ELF-1 (cell line): ENCODE data around the gene CHCHD1.
"Not testable (repeated sequence)": the region's sequence is repeated elsewhere in the genome, so short reads cannot be mapped to it uniquely, and the experiment has no call there.

Source experiments
- DNase-seq: peaks from one replicate; pipeline ENCODE4 v3.0.0-alpha.2; 2016; ENCODE audit warnings: low read depth, low spot score

Gene CHCHD1

DNA sequence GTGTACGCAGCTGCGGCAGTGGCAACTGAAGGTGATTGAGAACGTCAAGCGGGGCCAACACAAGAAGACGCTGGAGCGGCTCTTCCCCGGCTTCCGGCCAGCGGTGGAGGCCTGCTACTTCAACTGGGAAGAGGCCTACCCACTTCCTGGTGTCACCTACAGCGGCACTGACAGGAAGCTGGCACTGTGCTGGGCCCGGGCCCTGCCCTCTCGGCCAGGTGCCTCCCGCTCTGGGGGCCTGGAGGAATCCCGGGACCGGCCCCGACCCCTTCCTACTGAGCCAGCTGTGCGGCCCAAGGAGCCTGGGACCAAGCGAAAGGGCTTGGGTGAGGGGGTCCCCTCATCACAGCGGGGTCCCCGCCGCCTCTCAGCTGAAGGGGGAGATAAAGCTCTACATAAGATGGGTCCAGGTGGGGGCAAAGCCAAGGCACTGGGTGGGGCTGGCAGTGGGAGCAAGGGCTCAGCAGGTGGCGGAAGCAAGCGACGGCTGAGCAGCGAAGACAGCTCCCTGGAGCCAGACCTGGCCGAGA is 10.1 kb downstream of the CHCHD1 start:
- no peak for DNase-seq

DNA sequence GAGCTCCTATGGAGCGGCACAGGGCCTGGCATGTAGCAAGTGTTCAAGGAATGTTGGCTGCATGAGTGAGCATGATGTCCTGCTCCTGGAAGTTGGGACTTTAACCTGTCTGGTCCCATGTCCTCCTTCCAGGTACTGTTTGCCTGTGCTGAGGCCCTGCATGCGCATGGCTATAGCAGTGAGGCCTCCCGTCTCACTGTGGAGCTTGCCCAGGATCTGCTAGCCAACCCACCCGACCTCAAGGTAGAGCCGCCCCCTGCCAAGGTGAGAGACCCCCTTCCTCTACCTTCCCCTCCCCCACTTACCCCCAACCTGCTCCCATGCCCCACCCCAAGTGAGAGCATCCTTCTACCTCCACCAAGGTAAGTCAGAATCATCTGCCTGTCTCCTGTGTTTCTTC is 11.6 kb downstream of the CHCHD1 start:
- no peak for DNase-seq

DNA sequence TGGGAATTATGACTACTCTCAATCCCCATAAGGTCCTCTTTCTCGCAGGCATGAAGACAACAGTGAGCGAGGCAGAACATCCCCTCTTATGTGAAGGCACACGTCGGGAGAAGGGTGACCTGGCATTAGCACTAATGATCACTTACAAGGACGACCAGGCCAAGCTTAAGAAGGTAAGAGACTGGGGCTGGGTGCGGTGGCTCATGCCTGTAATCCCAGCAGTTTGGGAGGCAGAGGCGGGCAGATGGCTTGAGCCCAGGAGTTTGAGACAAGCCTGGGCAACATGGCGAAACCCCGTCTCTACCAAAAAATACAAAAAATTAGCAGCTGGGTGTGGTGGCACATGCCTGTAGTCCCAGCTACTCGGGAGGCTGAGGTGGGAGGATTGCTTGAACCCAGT is 13.6 kb downstream of the CHCHD1 start:
- DNase-seq, result not testable (repeated sequence)

DNA sequence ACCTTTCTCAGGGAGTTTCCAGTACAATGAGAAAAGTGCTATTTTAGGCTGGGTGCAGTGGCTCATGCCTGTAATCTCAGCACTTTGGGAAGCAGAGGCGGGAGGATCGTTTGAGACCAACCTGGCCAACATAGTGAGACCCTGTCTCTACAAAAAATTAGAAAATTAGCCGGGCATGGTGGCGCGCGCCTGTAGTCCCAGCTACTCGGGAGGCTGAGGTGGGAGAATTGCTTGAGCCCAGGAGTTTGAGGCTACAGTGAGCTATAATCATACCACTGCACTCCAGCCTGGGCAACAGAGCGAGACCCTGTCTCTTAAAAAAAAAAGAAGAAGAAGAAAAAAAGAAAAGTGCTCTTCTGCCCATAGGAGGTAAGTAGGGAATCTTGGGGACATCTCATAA is 14.2 kb downstream of the CHCHD1 start:
- DNase-seq, result not testable (repeated sequence)

DNA sequence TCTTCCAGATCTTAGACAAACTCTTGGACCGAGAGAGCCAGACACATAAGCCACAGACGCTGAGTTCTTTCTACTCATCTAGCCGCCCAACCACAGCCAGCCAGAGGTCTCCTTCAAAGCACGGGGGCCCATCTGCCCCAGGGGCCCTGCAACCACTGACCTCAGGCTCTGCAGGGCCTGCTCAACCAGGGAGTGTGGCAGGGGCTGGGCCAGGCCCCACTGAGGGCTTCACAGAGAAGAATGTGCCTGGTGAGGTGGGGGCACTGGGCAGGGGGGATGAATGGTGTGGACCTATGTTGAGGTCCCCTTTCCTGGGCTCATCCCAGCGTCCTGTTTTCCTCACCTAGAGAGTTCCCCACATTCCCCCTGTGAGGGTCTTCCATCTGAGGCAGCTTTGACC is 14.9 kb downstream of the CHCHD1 start:
- no peak for DNase-seq

GRCh38 chr10:73797324-73798025 is 15.6 kb downstream of the CHCHD1 start:
- DNase-seq, result no peak

- no peak for DNase-seq
Observed at GRCh38 chr10:73798087-73798486, 16.2 kb downstream of the CHCHD1 start.

DNA sequence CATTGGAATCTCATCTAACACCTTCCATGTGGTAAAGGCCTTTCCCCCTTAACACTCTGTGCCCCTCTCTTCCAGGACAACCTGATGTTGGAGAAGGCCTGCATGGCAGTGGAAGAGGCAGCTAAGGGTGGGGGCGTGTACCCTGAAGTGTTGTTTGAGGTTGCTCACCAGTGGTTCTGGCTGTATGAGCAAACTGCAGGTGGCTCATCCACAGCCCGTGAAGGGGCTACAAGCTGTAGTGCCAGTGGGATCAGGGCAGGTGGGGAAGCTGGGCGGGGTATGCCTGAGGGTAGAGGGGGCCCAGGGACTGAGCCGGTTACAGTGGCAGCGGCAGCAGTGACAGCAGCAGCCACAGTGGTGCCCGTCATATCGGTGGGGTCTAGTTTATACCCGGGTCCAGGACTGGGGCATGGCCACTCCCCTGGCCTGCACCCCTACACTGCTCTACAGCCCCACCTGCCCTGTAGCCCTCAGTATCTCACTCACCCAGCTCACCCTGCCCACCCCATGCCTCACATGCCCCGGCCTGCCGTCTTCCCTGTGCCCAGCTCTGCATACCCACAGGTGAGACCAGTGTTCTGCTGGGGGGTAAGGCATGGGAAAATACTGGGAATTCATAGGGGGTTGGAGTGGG is 17.2 kb downstream of the CHCHD1 start:
- no peak for DNase-seq

- no peak for DNase-seq
Observed at GRCh38 chr10:73799899-73800559, 18.2 kb downstream of the CHCHD1 start.

- no peak for DNase-seq
Observed at GRCh38 chr10:73800560-73801252, 18.9 kb downstream of the CHCHD1 start.

- no peak for DNase-seq
Observed at GRCh38 chr10:73801253-73801590, 19.4 kb downstream of the CHCHD1 start.

DNA sequence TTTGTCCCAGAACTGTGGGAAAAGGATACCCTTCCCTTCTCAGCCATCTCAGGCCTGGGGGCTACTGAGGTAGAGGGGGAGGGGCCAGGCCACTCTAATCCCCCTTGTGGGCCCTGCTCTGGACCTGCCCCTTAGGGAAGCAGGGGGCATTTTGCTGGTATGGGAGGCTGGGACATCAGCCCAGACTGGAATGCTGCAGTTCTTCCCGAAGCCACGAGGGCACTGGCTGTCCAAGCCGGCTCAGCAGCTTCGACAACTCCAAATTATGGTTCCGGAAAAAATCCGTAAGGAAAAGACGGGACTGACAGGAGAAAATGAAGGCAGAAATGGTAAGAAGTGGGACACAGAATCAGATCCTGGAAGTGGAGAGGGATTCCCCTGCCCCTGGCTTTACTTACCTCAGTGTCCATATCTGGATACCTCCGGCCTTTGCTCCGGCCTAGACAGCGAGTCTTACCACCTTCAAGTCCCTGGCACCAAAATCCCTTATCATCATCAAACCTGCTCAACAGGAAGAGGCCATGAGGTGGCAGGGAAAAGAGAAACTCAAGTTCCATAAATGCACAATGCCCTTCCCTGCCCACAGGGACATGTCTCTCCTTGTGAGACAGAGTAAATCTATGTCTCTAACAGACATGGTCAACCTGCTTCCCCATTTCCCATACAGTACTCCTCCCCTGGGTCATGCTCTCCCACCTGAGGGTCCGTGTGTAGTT is 20.6 kb downstream of the CHCHD1 start:
- DNase-seq, result no peak

DNA sequence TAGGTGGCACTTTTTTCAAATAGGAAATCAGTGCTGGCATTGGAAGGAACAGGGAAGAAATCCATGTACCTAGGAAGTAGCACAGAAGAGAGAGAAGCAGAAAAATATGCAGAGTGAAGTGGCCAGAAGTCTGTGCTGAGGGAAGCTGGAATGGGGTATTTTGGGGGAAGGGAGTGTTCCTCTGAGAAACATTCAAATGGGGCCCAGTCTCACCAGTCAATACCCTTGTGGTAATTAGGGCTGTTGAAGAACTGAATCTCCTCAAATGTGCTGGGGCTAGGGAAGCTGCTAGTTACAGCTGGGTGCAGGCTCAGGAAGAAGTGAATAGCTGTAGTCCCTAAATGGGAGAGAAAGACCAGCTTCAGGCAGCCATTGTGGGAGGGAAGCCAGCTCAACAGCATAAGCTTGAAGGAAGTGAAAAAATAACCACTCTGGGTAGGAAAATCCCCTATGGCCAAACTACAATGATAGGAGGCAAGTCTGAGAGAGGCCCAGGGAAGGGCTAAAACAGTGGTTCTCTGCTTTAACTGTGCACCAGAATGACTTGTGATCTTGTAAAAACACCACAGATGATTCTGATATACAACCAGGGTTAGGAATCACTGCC is 21.9 kb downstream of the CHCHD1 start:
- no peak for DNase-seq

GRCh38 chr10:73806176-73806950 is 24.5 kb downstream of the CHCHD1 start:
- DNase-seq, result no peak

DNA sequence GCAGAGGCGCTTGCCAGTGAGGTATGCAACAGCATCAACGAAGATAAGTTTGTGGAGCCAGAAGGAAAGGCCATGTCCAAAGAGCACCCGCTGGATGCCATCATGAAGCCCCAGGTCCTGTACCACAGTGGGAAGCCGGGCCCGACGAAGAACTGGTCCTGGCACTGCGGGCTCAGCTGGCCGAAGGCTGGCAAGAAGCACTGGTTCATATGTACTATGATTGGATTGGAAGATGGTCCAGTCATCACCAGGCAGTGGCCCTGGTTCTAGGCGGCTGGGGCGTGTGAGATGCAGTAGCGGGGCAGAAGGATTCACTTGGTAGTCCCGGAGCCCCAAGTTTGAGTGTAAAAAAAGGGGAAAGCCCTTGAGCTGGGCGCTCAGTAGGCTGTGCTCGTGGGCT is 25.6 kb downstream of the CHCHD1 start:
- no peak for DNase-seq

DNA sequence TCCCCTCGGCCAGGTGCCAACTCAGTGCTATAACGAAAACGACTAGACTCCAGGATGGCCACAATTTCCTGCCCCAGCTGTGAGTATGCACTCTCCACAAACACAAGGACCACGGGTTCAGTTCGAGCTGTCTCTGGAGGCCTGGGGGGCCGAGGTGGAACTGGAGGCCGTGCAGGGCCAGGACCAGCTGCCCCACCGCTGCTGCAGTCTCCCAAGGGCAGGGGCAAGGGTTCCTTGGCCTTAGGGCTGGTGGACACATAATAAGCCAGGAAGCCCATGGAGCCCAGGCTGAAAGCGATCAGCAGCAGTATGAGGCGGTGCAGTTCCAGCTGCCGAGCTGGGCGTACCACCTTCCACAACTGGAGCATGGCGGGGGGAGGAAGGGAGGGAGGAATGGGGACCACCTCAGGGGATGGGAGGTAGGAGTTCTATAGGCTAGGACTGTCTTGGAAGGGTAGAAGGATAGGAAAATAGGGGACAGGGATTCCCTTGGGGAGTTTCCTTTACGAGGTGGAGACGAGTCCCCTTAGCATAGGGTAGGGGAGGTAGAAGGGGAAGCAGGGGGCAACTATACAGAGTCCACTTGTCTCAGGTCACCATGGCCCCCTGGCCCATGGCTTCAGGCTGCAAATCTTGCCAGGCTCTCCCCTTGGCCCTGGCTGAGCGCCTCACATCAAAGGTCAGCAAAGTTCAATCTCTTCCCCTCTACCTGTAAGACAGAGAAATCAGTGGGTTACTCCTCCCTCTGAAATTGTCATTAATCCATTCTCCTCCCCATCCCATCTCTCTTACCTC is 26.4 kb downstream of the CHCHD1 start:
- DNase-seq, result no peak

DNA sequence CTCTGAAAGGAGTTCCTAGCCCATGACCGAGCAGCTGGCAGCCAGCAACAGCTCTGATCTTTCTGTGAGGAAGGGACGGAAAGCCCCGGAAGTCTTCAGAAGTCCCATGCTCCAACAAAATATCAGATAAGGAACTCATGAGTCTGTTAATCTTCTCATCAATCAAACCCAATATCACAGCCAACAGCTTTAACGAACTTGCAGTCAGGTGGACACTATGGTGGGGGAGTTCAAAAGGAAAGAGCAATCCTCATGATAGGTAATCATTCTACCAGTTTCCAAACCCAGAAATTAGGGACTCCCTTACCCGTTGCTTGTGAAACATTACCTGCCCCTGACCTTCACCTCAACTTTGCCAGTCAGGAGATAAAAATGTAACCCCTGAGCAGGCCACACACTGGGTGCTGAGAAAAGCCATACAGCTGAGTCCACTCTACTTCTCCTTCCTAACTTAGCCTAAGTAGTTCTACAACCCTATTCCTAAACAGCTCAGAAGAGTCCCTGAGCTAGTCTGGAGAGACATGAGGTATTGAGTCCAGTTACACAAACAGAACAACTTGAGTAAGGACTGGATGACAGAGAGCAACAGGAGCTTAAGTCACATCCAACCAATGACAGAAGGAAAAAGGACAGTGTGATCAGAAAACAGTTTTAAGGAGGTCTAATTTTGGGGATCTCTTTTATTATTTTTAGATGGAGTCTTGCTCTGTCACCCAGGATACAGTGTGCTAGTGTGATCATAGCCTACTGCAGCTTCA is 27.4 kb downstream of the CHCHD1 start:
- DNase-seq, result no peak

DNA sequence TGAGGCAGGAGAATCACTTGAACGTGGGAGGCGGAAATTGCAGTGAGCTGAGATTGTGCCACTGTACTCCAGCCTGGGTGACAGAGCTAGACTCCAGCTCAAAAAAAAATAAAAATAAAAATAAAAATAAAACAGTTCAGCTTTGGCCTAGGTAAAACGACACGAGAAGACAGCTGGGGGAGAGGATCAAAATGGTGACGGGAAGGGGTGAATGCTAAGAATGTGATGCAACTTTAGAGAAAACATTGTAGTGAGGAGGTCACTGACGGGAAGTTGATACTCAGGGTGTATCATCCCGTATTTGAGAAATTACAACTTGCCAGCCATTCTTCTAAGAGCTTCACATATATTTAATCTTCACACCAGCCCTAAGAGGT is 28.5 kb downstream of the CHCHD1 start:
- no peak for DNase-seq
